Measurements from ENCODE around the gene LRG1.

DNA sequence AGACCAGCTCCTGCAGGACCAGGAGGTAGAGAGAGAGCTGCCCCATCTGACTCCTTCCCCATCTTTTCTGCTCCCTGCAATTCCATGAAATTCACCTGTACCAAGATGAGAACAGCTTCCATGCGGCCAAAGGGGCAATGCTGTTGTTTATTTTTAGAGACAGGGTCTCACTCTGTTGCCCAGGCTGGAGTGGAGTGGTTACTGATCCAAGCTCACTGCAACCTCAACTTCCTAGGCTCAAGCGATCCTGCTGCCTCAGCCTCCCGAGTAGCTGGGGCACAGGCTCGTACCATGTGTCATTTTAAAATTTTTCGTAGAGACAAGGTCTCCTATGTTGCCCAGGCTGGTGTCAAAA lies 18.0 kb downstream of the LRG1 start:
- TF ChIP-seq SP4 (CRISPR knock-in tag; IDR thresholded peaks at IDR 0.05) (no peak), ZNF232 (CRISPR knock-in tag; IDR thresholded peaks at IDR 0.05; ENCODE audit: borderline replicate concordance) (no peak)
